Cardiac muscle cell (in vitro differentiated cells and primary cell): ENCODE results near the gene PTPRN. TPM values are rescaled to one million over a fixed set of nuclear protein-coding genes. Genes with fewer than 3 reads are reported as not detected.
"Not testable (repeated sequence)": the region's sequence is repeated elsewhere in the genome, so short reads cannot be mapped to it uniquely, and the experiment has no call there.

ENCODE experiments used
- DNase-seq, 2 donors: peaks; one replicate each; pipeline versions ENCODE4 v3.0.0 to v3.0.0-alpha.2; 2010 to 2017; ENCODE audit warnings: low read depth in 1 of 2, low spot score in 1 of 2
- H3K27ac ChIP-seq: fragments of 200-600 bp; sonication (generic); 2 replicates; pipeline ENCODE4 v1.5.1; 2016
- H3K27me3 ChIP-seq: fragments of 200-600 bp; sonication (generic); 2 replicates; pipeline ENCODE4 v1.6.0; 2016; ENCODE audit warnings: control low read depth
- H3K36me3 ChIP-seq: fragments of 200-600 bp; sonication (generic); 2 replicates; pipeline ENCODE4 v1.5.1; 2016; ENCODE audit warnings: control low read depth
- H3K4me1 ChIP-seq: fragments of 200-600 bp; sonication (generic); 2 replicates; pipeline ENCODE4 v1.8.1; 2017; ENCODE audit warnings: low read depth, mild to moderate bottlenecking, mixed run types
- H3K4me3 ChIP-seq: fragments of 200-600 bp; sonication (generic); 2 replicates; pipeline ENCODE4 v1.5.1; 2016; ENCODE audit warnings: mild to moderate bottlenecking
- H3K9me3 ChIP-seq: fragments of 200-600 bp; sonication (generic); 2 replicates; pipeline ENCODE4 v1.5.1; 2017; ENCODE audit warnings: low read depth, mild to moderate bottlenecking, control low read depth
- polyA plus RNA-seq: library from polyadenylated mRNA; unstranded; fragments of >200 nt; fragmentation: Nextera tagmentation; extraction: Ambion mirVana; gene quantifications from 2 replicates; pipeline ENCODE4 v1.2.1, GENCODE V29; 2016
- total RNA-seq: library from RNA; depleted of rRNA; stranded (reverse); fragments of >200 nt; gene quantifications from 2 replicates; pipeline ENCODE4 v1.2.3, GENCODE V29; 2016
- TF ChIP-seq, protein P1 (sequence below): IDR thresholded peaks from 2 replicates; pipeline ENCODE4 v1.5.1; 2012; ENCODE audit warnings: low read depth, mild to moderate bottlenecking, low read length

Gene PTPRN
- total and polyA plus RNA-seq, 2 experiments from 2014 or later, result 0.36 to 1.4 TPM

DNA sequence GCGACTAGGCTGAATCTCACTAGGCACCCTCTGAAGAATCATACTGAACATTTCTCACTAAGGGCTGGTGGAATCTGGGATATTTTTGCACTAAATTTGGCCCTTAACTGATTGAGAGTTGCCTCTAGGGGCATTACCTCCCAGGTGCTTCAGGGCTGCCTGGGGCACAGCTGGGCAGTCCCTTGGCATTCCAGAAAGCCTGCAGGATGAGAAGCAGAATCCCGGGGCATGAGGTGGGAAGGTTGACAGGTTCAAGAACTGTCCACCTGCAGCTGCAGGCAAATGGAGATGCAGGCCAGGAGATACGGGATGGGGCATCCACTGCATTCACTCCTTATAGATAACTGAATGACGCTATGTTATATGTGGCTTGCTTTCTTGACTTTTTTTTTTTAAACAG lies 15.9 kb upstream of the PTPRN start:
- TF ChIP-seq, protein P1, sequence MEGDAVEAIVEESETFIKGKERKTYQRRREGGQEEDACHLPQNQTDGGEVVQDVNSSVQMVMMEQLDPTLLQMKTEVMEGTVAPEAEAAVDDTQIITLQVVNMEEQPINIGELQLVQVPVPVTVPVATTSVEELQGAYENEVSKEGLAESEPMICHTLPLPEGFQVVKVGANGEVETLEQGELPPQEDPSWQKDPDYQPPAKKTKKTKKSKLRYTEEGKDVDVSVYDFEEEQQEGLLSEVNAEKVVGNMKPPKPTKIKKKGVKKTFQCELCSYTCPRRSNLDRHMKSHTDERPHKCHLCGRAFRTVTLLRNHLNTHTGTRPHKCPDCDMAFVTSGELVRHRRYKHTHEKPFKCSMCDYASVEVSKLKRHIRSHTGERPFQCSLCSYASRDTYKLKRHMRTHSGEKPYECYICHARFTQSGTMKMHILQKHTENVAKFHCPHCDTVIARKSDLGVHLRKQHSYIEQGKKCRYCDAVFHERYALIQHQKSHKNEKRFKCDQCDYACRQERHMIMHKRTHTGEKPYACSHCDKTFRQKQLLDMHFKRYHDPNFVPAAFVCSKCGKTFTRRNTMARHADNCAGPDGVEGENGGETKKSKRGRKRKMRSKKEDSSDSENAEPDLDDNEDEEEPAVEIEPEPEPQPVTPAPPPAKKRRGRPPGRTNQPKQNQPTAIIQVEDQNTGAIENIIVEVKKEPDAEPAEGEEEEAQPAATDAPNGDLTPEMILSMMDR, result no peak
- H3K9me3 ChIP-seq, result no peaks in the 10 kb centered on the region
- no peak for DNase-seq
- no peak overlapping the region for H3K27ac ChIP-seq
- H3K4me1 ChIP-seq, result no peaks in the 10 kb centered on the region
- H3K36me3 ChIP-seq, result no peaks in the 10 kb centered on the region
- H3K27me3 ChIP-seq, result peaks cover 85% of the 10 kb centered on the region
- H3K4me3 ChIP-seq, result no peak overlapping the region

DNA sequence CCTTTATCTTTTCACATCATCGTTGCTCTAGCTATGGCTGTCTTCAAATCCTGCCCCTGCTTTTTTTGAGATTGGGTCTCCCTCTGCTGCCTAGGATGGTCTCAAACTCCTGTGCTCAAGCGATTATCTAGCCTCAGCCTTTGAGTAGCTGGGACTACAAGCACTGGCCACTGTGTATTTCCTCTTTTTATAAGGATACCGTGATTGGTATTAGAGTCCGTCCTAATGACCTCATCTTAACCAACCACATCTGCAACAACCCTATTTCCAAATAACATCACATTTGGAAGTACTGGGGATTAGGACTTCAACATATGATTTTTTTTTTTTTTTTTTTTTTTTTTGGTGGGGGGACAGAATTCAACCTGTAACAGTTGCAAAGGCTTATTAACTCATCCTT lies 14.2 kb upstream of the PTPRN start:
- TF ChIP-seq, protein P1, result no peak
- peaks cover 71% of the 10 kb centered on the region for H3K27me3 ChIP-seq
- no peaks in the 10 kb centered on the region for H3K9me3 ChIP-seq
- no peak for DNase-seq
- H3K4me3 ChIP-seq, result no peak overlapping the region
- H3K36me3 ChIP-seq, result no peaks in the 10 kb centered on the region
- H3K27ac ChIP-seq, result no peak overlapping the region
- H3K4me1 ChIP-seq, result no peaks in the 10 kb centered on the region

DNA sequence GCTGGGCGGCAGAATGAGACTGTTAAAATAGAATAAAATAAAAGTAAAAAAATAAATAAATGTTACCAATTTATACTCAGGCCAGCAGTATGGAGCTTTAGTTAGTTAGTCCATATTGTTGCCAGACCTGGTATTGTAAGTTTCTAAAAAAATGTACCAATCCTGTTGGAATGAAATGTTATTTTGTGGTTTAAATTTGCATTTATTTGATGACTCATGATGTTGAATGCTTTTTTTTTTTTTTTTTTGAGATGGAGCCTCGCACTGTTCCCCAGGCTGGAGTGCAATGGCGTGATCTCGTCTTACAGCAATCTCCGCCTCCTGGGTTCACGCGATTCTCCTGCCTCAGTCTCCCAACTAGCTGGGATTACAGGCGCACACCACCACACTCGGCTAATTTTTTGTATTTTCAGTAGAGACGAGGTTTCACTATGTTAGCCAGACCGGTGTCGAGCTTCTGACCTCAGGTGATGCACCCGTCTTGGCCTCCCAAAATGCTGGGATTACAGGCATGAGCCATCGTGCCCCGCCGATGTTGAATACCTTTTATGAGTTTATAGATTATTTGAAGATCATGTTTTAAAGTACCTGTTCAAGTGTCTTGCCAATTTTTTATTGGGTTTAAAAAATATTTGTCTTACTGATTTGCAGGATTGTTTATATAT lies 5.7 kb upstream of the PTPRN start:
- DNase-seq, result no peak
- no peaks in the 10 kb centered on the region for H3K9me3 ChIP-seq
- no peaks in the 10 kb centered on the region for H3K4me1 ChIP-seq
- H3K4me3 ChIP-seq, result no peak overlapping the region
- no peaks in the 10 kb centered on the region for H3K36me3 ChIP-seq
- TF ChIP-seq, protein P1, result no peak
- no peak overlapping the region for H3K27ac ChIP-seq
- H3K27me3 ChIP-seq, result peaks cover 23% of the 10 kb centered on the region

DNA sequence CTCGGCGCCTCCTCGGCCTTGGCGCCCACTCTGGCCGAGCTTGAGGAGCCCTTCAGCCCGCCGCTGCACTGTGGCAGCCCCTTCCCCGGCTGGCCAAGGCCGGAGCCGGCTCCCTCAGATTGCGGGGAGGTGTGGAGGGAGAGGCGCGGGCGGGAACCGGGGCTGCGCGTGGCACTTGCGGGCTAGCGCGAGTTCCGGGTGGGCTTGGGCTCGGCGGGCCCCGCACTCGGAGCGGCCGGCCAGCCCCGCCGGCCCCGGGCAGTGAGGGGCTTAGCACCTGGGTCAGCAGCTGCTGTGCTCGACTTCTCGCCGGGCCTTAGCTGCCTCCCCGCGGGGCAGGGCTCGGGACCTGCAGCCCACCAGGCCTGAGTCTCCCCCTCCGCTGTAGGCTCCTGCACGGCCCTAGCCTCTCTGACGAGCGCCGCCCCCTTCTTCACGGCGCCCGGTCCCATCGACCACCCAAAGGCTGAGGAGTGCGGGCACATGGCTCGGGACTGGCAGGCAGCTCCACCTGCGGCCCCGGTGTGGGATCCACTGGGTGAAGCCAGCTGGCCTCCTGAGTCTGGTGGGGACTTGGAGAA lies 3.6 kb upstream of the PTPRN start:
- not testable (repeated sequence) for H3K27ac ChIP-seq

DNA sequence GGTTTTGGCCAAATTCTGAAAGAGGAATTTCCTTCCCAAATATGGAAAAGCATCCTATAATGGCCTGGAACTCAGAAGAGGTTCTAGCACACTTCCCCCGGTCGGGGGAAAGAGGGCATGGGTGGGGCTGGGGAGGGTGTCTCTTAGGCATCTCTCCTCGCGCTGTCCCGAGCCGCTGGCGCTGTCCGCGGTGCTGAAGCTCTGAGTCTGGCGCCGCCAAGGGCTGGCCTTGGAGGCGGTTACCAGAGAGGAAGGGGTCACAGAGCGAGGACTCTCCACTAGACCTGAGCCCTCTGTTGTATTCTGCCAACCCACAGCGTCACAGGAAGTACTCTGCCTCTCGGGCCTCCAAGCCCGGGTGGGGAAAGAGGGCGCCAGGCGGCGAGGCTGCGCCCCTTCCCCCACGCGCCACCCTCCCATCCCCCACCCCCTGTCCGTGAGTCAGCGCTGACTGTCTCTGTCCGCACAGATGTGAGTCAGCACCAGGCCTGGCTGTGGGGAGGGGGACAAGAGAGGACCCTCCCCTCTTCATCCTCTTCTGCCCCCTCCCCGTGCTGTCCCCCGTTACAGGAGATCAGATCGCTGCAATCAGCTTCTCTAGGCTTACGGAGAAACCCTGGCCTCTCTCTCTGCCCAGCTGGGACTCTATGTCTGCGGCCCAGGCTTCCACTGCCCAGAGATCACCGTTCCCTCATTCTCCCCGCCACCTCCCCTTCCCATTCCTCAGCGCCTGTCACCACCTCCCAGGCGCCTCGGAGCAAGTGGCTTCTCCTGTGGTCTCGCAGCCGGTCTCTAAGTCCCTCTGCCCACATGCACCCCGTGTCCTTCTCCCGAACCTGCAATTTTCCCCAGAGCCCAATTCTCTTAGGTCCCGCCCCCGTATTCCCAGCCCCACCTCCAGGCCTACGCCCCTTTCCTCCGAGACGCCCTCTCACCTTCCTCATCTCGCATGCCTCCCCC lies 779 bp downstream of the PTPRN start:
- Histone ChIP-seq H3K27me3 (peaks cover 83% of the 10 kb centered on the region), H3K4me1 (no peaks in the 10 kb centered on the region), H3K36me3 (no peaks in the 10 kb centered on the region), H3K9me3 (no peaks in the 10 kb centered on the region), H3K4me3 (peak overlapping the region; percentile 7), H3K27ac (no peak overlapping the region)
- DNase-seq, result peak; percentile 77 to 92
- TF ChIP-seq, protein P1, result no peak

More for the DNA sequence above, 3.6 kb upstream of the PTPRN start:
- DNase-seq, H3K4me1 ChIP-seq, H3K36me3 ChIP-seq, H3K9me3 ChIP-seq, H3K4me3 ChIP-seq: not testable (repeated sequence)
- peaks cover 41% of the 10 kb centered on the region for H3K27me3 ChIP-seq
